Measurements from ENCODE around the gene SWT1.

Gene SWT1

DNA sequence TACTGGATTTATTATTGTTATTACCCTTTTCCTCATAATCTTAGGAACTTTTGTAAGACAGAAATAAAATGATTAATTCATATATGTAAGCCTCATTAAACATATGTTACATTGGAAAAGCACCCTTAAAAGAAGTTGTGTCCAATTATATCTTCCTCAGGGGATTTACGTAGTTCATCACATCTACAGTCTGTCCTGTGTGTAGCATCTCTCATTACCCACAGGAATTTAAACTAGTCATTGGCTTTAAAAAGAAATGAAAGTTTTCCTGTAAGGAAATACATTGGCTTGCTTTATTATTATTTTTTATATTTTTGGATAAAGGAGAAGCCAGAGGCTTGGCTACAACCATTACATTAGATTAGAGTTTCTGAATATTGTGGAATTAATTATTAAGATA, 56.1 kb downstream of the SWT1 start:
- Histone ChIP-seq H3K36me3 (ENCODE audit: control insufficient read depth, insufficient read depth, low read length) (no peaks in the 10 kb centered on the region), H3K79me2 (no peaks in the 10 kb centered on the region), H3K9me3 (ENCODE audit: control insufficient read depth, low read length) (no peaks in the 10 kb centered on the region), H3K4me3 (ENCODE audit: low read depth, low read length) (no peak overlapping the region), H3K4me1 (no peaks in the 10 kb centered on the region), H3K27me3 (ENCODE audit: control insufficient read depth, insufficient read depth, low read length) (no peaks in the 10 kb centered on the region), H2AFZ (no peak overlapping the region), H3K27ac (no peak overlapping the region), H3K9ac (no peak overlapping the region), H3K4me2 (ENCODE audit: low read length) (no peak overlapping the region)
- TF ChIP-seq, protein P1, sequence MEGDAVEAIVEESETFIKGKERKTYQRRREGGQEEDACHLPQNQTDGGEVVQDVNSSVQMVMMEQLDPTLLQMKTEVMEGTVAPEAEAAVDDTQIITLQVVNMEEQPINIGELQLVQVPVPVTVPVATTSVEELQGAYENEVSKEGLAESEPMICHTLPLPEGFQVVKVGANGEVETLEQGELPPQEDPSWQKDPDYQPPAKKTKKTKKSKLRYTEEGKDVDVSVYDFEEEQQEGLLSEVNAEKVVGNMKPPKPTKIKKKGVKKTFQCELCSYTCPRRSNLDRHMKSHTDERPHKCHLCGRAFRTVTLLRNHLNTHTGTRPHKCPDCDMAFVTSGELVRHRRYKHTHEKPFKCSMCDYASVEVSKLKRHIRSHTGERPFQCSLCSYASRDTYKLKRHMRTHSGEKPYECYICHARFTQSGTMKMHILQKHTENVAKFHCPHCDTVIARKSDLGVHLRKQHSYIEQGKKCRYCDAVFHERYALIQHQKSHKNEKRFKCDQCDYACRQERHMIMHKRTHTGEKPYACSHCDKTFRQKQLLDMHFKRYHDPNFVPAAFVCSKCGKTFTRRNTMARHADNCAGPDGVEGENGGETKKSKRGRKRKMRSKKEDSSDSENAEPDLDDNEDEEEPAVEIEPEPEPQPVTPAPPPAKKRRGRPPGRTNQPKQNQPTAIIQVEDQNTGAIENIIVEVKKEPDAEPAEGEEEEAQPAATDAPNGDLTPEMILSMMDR (IDR thresholded peaks at IDR 0.05) = no peak

- Histone ChIP-seq H3K9ac (no peak overlapping the region), H3K79me2 (no peaks in the 10 kb centered on the region), H3K9me3 (ENCODE audit: control insufficient read depth, low read length) (no peaks in the 10 kb centered on the region), H3K36me3 (ENCODE audit: control insufficient read depth, insufficient read depth, low read length) (no peaks in the 10 kb centered on the region), H3K4me3 (ENCODE audit: low read depth, low read length) (no peak overlapping the region), H2AFZ (no peak overlapping the region), H3K4me2 (ENCODE audit: low read length) (no peak overlapping the region), H3K4me1 (no peaks in the 10 kb centered on the region), H3K27ac (no peak overlapping the region), H3K27me3 (ENCODE audit: control insufficient read depth, insufficient read depth, low read length) (no peaks in the 10 kb centered on the region)
- TF ChIP-seq, protein P1 (IDR thresholded peaks at IDR 0.05) = no peak
Measured at GRCh38 chr1:185215911-185216310, 58.9 kb downstream of the SWT1 start.

DNA sequence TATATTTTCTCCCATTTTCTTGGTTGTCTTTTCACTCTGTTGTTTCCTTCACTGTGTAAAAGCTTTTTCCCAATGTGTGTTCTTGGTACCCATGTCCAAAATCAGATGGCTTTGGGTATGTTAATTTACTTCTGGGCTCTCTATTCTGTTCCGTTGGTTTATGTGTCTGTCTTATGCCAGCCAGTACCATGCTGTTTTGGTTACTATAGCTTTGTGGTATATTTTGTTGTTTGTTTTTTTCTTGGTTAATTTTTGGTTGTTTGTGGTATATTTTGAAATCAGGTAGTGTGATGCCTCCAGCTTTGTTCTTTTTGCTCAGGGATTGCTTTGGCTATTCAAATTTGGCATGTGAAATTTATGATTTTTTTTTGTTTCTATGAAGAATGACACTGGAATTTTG, 67.2 kb downstream of the SWT1 start:
- TF ChIP-seq, protein P1 (IDR thresholded peaks at IDR 0.05) = no peak
- Histone ChIP-seq H3K9ac (no peak overlapping the region), H3K27me3 (ENCODE audit: control insufficient read depth, insufficient read depth, low read length) (no peaks in the 10 kb centered on the region), H3K36me3 (ENCODE audit: control insufficient read depth, insufficient read depth, low read length) (no peaks in the 10 kb centered on the region), H3K79me2 (no peaks in the 10 kb centered on the region), H3K9me3 (ENCODE audit: control insufficient read depth, low read length) (no peaks in the 10 kb centered on the region), H3K4me3 (ENCODE audit: low read depth, low read length) (no peak overlapping the region), H3K4me2 (ENCODE audit: low read length) (no peak overlapping the region), H3K4me1 (no peaks in the 10 kb centered on the region), H3K27ac (no peak overlapping the region), H2AFZ (no peak overlapping the region)

DNA sequence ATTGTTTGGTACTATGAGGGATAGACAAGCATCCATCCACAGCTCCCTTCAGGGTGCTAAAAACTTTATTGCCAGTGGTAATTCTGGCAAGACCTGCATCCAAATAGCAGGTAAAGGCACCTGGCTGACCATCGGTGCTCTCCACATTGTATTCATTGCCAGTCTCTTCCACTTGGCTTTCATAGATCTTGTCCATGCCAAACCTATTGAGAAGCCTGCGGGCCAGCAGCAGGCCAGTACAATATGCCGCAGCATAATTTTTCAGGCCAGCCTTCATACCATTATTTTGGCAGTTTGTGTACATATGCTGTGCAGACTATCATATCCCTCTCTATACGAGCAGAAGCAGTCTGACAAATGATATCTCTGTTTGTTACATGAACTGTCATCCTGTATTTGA, 70.2 kb downstream of the SWT1 start:
- H3K27me3 ChIP-seq (ENCODE audit: control insufficient read depth, insufficient read depth, low read length) = no peaks in the 10 kb centered on the region
- no peak overlapping the region for H3K4me2 ChIP-seq (ENCODE audit: low read length)
- H2AFZ ChIP-seq = no peak overlapping the region
- H3K79me2 ChIP-seq = no peaks in the 10 kb centered on the region
- TF ChIP-seq, protein P1 (IDR thresholded peaks at IDR 0.05) = no peak
- no peaks in the 10 kb centered on the region for H3K4me1 ChIP-seq
- no peaks in the 10 kb centered on the region for H3K9me3 ChIP-seq (ENCODE audit: control insufficient read depth, low read length)
- no peaks in the 10 kb centered on the region for H3K36me3 ChIP-seq (ENCODE audit: control insufficient read depth, insufficient read depth, low read length)
- H3K9ac ChIP-seq = no peak overlapping the region
- no peak overlapping the region for H3K4me3 ChIP-seq (ENCODE audit: low read depth, low read length)
- H3K27ac ChIP-seq = no peak overlapping the region

GRCh38 chr1:185228979-185229378, 72.0 kb downstream of the SWT1 start:
- TF ChIP-seq, protein P1 (IDR thresholded peaks at IDR 0.05) = no peak
- no peaks in the 10 kb centered on the region for H3K27me3 ChIP-seq (ENCODE audit: control insufficient read depth, insufficient read depth, low read length)
- H3K27ac ChIP-seq = no peak overlapping the region
- H3K4me1 ChIP-seq = no peaks in the 10 kb centered on the region
- no peaks in the 10 kb centered on the region for H3K36me3 ChIP-seq (ENCODE audit: control insufficient read depth, insufficient read depth, low read length)
- H3K4me2 ChIP-seq (ENCODE audit: low read length) = no peak overlapping the region
- no peaks in the 10 kb centered on the region for H3K9me3 ChIP-seq (ENCODE audit: control insufficient read depth, low read length)
- no peak overlapping the region for H3K4me3 ChIP-seq (ENCODE audit: low read depth, low read length)
- no peak overlapping the region for H3K9ac ChIP-seq
- no peaks in the 10 kb centered on the region for H3K79me2 ChIP-seq
- H2AFZ ChIP-seq = no peak overlapping the region
